GM18507 (cell line): ENCODE measurements around the gene ZSCAN10.
"Not testable (repeated sequence)": the region's sequence is repeated elsewhere in the genome, so short reads cannot be mapped to it uniquely, and the experiment has no call there.

Experiments used
- DNase-seq: peaks from one replicate; pipeline ENCODE4 v3.0.0; 2011; ENCODE audit warnings: low read depth; ENCODE audit not compliant: insufficient read length; ENCODE audit errors: extremely low spot score
- FAIRE-seq: peaks from 2 replicates; lab custom pipeline; 2011; peaks lifted over from hg19 to GRCh38; lab: Jason Lieb, UNC

Gene ZSCAN10

GRCh38 chr16:3070608-3071111, 28.4 kb downstream of the ZSCAN10 start:
- DNase-seq (no peak), FAIRE-seq (no peak)

DNA sequence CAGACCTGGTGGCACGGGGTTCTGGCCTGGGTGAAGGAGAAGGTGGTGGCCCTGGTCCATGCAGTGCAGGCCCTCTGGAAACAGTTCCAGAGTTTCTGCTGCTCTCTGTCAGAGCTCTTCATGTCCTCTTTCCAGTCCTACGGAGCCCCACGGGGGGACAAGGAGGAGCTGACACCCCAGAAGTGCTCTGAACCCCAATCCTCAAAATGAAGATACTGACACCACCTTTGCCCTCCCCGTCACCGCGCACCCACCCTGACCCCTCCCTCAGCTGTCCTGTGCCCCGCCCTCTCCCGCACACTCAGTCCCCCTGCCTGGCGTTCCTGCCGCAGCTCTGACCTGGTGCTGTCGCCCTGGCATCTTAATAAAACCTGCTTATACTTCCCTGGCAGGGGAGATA, 29.9 kb downstream of the ZSCAN10 start:
- FAIRE-seq, DNase-seq: not testable (repeated sequence)

DNA sequence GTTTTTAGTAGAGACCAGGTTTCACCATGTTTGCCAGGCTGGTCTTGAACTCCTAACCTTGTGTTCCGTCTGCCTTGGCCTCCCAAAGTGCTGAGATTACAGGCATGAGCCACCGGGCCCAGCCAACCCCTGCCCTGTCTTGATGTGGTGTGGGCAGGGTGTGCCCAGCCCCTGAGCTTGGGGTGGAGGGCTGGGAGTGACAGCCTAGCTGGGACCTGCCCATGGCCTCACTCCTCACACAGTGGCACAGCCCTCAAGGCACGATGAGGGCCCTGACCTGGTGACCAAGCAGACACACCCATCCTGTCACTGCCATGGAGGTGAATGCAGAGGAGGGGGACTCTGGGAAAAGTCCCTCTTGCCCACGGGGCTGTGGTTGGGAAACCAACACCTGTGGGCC, 30.6 kb downstream of the ZSCAN10 start:
- no peak for FAIRE-seq

DNA sequence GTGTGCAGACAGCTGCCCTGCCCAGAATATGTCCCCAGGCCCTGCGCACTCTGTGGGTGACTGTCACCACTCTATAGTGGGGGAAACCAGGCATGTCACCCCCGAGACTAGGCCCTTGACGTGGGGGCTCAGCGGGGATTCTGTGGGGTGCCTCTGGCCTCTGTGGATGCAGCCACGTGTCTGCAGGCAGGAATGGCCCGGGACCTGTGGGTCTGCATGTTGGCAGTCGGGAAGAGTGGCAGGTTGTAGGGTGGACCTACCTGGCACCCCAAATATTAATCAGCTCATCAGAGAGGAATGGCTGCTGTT, 32.7 kb downstream of the ZSCAN10 start:
- DNase-seq (no peak), FAIRE-seq (no peak)

More for the DNA sequence above, 30.6 kb downstream of the ZSCAN10 start:
- no peak for DNase-seq

GRCh38 chr16:3065742-3066439, 33.2 kb downstream of the ZSCAN10 start:
- FAIRE-seq (no peak), DNase-seq (no peak)

- peak; percentile 65 for FAIRE-seq
Measured at GRCh38 chr16:3065069-3065741, 33.9 kb downstream of the ZSCAN10 start, which contains the start of gene IL32. Gene IL32, plus strand, starts transcription at chr16:3065640. Its CDS starts 172 bp downstream, at chr16:3065812.

GRCh38 chr16:3063625-3064386, 35.3 kb downstream of the ZSCAN10 start:
- DNase-seq, result no peak
- no peak for FAIRE-seq

More at GRCh38 chr16:3065069-3065741, 33.9 kb downstream of the ZSCAN10 start, which contains the start of gene IL32:
- DNase-seq, result no peak

- DNase-seq (no peak), FAIRE-seq (no peak)
Measured at GRCh38 chr16:3062553-3062952, 36.5 kb downstream of the ZSCAN10 start.

- FAIRE-seq (no peak), DNase-seq (no peak)
Measured at GRCh38 chr16:3060339-3061127, 38.6 kb downstream of the ZSCAN10 start.

DNA sequence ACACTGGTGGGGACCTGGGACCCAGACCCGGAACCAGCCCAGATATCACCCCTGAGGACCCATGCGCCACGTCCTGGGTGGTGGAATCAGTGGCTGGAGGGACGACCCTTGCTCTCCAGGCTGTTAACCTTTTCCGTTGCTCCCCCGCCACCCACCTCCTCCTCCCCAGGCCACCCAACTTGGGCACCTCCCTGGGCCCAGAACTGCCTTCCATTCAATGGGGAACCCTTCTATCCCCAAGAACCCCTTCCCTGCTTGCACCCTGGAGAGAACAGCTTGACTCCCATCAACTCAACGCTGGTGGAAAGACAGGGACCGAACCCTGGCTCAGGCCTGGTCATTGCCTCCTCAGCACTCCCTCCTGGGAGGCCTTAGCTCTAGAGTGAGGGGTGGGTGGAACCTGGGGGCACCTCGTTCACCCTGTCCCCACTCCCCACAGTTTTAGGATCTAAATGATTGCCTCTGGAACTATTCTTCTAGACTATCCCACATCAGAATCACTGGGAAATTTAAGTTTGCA, 39.3 kb downstream of the ZSCAN10 start:
- no peak for FAIRE-seq
- DNase-seq, result no peak

DNA sequence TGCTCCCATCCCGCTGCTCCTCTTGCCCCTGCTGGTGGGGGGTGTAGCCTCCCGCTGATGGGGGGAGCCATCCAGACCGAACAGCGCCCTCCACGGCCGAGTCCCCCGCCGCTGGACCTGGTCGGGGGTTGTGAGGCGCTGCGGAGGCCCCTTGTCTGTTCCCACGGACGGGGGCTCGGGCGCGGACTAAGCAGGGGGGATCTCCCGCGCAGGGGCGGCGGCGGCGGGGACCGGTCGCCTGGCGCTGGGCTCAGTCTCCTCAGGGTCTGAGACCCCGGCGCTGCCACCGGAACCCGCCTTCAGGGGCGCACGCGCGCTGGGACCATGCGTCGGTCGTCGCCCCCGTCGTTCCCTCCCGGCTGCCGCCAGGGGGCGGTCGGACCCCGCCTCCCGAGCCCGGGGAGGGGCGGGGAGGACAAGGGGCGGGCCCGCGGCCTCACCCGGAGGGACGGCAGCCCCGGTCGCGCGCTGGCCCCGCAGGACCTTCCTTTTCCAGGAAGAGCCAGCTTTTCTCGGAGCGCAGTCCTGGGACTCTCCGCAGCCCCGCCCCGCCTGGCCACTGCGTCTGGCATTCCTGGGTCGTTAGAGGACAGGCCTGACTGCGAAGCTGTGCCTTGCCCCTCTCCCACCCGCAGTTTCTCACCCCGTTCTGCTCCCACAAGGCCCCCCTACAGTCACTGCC, 39.9 kb downstream of the ZSCAN10 start:
- FAIRE-seq (peak; percentile 64), DNase-seq (peak; percentile 88)

DNA sequence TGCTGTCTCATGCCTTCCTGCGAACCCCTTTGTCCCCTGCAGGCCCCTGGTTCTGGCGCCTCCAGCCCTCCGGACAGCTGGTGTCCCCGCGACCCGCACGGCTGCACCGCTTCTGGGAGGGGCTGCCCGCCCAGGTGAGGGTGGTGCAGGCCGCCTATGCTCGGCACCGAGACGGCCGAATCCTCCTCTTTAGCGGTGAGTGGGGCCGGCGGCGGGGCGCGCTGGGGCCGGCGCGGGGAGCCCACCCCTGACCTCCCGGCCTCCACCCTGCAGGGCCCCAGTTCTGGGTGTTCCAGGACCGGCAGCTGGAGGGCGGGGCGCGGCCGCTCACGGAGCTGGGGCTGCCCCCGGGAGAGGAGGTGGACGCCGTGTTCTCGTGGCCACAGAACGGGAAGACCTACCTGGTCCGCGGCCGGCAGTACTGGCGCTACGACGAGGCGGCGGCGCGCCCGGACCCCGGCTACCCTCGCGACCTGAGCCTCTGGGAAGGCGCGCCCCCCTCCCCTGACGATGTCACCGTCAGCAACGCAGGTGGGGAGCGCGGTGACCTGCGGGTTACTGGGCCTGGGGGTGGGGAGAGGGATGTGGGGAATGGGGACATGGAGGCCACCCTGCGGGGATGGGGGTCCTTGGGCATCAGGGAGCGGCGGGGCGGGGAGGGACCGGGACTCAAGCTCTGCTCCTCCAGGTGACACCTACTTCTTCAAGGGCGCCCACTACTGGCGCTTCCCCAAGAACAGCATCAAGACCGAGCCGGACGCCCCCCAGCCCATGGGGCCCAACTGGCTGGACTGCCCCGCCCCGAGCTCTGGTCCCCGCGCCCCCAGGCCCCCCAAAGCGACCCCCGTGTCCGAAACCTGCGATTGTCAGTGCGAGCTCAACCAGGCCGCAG, 40.7 kb downstream of the ZSCAN10 start:
- no peak for FAIRE-seq
- no peak for DNase-seq

GRCh38 chr16:3057181-3058138, 41.6 kb downstream of the ZSCAN10 start:
- DNase-seq (no peak), FAIRE-seq (no peak)

DNA sequence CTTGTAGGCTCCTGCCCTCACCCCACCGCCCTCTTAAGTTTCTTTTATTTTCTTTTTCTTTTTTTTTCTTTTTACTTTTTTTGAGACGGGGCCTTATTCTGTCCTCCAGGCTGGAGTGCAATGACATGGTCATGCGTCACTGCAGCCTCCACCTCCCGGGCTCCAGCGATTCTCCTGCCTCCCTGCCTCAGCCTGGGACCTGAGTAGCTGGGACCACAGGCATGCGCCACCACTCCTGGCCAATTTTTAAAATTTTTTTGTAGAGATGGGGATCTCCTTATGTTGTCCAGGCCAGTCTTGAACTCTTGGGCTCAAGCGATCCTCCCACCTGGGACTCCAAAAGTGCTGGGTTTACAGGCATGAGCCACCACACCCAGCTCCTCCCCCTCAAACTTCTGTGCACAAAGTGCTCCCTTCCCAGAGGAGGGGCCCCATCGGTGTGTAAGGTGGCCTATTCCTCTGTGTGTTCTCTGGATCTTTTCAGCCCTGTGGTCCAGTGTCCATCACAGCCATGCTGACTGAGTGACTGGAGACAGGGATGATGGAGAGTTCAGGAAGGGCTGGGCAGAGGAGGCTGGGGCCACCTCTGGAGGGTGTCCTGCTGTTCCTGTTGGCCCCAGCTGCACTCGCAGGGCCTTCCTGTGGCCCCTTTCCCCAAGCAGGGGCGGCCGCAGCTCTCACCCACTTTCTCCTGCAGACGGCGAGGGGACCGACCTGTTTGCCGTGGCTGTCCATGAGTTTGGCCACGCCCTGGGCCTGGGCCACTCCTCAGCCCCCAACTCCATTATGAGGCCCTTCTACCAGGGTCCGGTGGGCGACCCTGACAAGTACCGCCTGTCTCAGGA, 42.5 kb downstream of the ZSCAN10 start:
- DNase-seq (no peak), FAIRE-seq (no peak)

GRCh38 chr16:3055734-3056115, 43.4 kb downstream of the ZSCAN10 start:
- DNase-seq, FAIRE-seq: not testable (repeated sequence)
